Mesendoderm (in vitro differentiated cells): ENCODE results near the gene KLHL26.

Experiments
- DNase-seq: peaks from one replicate; pipeline ENCODE4 v3.0.0; 2013
- H2AK5ac ChIP-seq: 2 replicates; pipeline ENCODE4 v1.6.1; 2013; ENCODE audit warnings: low read length, inconsistent platforms
- H2BK120ac ChIP-seq: 2 replicates; pipeline ENCODE4 v1.6.1; 2013; ENCODE audit warnings: low read depth, mild to moderate bottlenecking, low read length, moderate library complexity, mixed read lengths
- H2BK15ac ChIP-seq: replicated peaks from 2 replicates; pipeline ENCODE4 v1.6.1; 2013; ENCODE audit warnings: low read depth, mild to moderate bottlenecking, moderate library complexity
- H2BK5ac ChIP-seq: 2 replicates; pipeline ENCODE4 v1.6.1; 2013; ENCODE audit warnings: low read length, inconsistent platforms
- H3K18ac ChIP-seq: 2 replicates; pipeline ENCODE4 v1.6.1; 2013; ENCODE audit warnings: mild to moderate bottlenecking, low read length, mixed read lengths
- H3K23ac ChIP-seq: one replicate; pipeline ENCODE4 v1.6.1; 2013; ENCODE audit warnings: low read length
- H3K27ac ChIP-seq: 2 replicates; pipeline ENCODE4 v1.5.1; 2013; ENCODE audit warnings: low read depth, mild to moderate bottlenecking, inconsistent platforms, low read length, moderate library complexity
- H3K27me3 ChIP-seq: 2 replicates; pipeline ENCODE4 v1.6.1; 2013; ENCODE audit warnings: low read length, control low read depth, mild to moderate bottlenecking, inconsistent platforms; ENCODE audit not compliant: insufficient read depth, poor library complexity
- H3K36me3 ChIP-seq: 2 replicates; pipeline ENCODE4 v1.6.1; 2013; ENCODE audit warnings: low read length, inconsistent platforms; ENCODE audit not compliant: control insufficient read depth, insufficient read depth
- H3K4ac ChIP-seq: one replicate; pipeline ENCODE4 v1.6.1; 2013; ENCODE audit warnings: low read depth, mild to moderate bottlenecking, low read length, moderate library complexity
- H3K4me1 ChIP-seq: 2 replicates; pipeline ENCODE4 v1.6.1; 2013; ENCODE audit warnings: low read depth, low read length, inconsistent platforms; ENCODE audit not compliant: control insufficient read depth
- H3K4me2 ChIP-seq: 2 replicates; pipeline ENCODE4 v1.6.1; 2013; ENCODE audit warnings: low read length
- H3K4me3 ChIP-seq: 2 replicates; pipeline ENCODE4 v1.5.1; 2013; ENCODE audit warnings: mild to moderate bottlenecking, low read length
- H3K56ac ChIP-seq: one replicate; pipeline ENCODE4 v1.6.1; 2013; ENCODE audit warnings: low read length
- H3K79me1 ChIP-seq: 2 replicates; pipeline ENCODE4 v1.6.1; 2013; ENCODE audit warnings: low read length, inconsistent platforms
- H3K79me2 ChIP-seq: 2 replicates; pipeline ENCODE4 v1.6.1; 2013; ENCODE audit warnings: mild to moderate bottlenecking, low read length; ENCODE audit not compliant: control insufficient read depth, insufficient read depth
- H3K9ac ChIP-seq: 2 replicates; pipeline ENCODE4 v1.6.1; 2013; ENCODE audit warnings: low read length, inconsistent platforms
- H4K5ac ChIP-seq: one replicate; pipeline ENCODE4 v1.6.1; 2013; ENCODE audit warnings: low read length
- H4K8ac ChIP-seq: one replicate; pipeline ENCODE4 v1.6.1; 2013; ENCODE audit warnings: low read depth, mild to moderate bottlenecking, control low read depth, low read length, moderate library complexity
- WGBS: extraction: QIAGEN DNeasy Blood & Tissue Kit; methylation state at CpG from one replicate; pipeline ENCODE4 v1.1.7; 2013; ENCODE audit warnings: low lambda C conversion rate, missing lambda C conversion rate; ENCODE audit not compliant: insufficient coverage; ENCODE audit errors: extremely low coverage; 5-methylcytosine and 5-hydroxymethylcytosine counted together

KLHL26 gene

DNA sequence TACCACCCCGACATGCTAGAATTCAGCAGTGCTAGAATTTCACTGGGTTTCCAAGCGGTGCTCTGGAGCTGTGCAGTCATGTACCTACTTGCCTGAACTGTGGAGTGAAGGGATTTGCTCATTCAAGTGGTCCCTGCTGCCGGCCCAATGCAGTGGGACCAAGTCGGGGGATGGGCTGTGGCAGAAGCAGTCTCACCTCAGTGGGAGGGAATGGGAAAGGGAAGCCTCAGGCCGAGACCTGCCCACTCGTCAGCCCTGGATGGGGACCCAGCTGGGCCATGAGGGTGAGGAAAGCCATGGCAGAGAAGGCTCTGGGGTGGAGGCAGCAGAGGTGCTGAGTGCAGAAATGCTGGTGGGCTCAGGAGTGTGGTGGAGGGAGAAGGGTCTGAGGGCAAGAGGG, 14.9 kb downstream of the KLHL26 start:
- H2BK120ac ChIP-seq = no peak overlapping the region
- H2BK5ac ChIP-seq = no peak overlapping the region
- H3K4me1 ChIP-seq = no peaks in the 10 kb centered on the region
- H3K27me3 ChIP-seq = no peaks in the 10 kb centered on the region
- no peak overlapping the region for H2AK5ac ChIP-seq
- H3K4me3 ChIP-seq = no peak overlapping the region
- no peak overlapping the region for H3K4ac ChIP-seq
- H3K9ac ChIP-seq = no peak overlapping the region
- no peaks in the 10 kb centered on the region for H3K36me3 ChIP-seq
- H3K79me2 ChIP-seq = no peaks in the 10 kb centered on the region
- H3K23ac ChIP-seq = no peak overlapping the region
- no peak overlapping the region for H3K27ac ChIP-seq
- no CpG with 5 or more reads among the region's 6 CpGs for WGBS
- H3K4me2 ChIP-seq = no peak overlapping the region
- no peak for DNase-seq
- no peak overlapping the region for H4K8ac ChIP-seq
- no peak overlapping the region for H2BK15ac ChIP-seq
- H3K56ac ChIP-seq = peak overlapping the region; percentile 34
- no peak overlapping the region for H3K18ac ChIP-seq
- no peaks in the 10 kb centered on the region for H3K79me1 ChIP-seq
- H4K5ac ChIP-seq = no peak overlapping the region

DNA sequence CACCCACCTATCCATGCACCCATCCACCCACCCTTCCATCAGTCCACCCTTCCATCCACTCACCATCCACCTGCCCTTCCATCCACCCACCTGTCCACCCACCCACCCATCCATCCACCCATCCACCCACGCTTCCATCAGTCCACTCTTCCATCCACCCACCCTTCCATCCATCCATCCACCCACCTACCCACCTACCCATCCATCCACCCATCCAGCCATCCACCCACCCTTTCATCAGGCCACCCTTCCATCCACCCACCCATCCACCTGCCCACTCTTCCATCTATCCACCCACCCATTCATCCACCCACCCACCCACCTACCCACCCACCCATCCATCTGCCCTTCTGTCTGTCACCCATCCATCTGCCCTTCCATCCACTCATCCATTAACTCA, 17.0 kb downstream of the KLHL26 start:
- H3K4me3 ChIP-seq = no peak overlapping the region

DNA sequence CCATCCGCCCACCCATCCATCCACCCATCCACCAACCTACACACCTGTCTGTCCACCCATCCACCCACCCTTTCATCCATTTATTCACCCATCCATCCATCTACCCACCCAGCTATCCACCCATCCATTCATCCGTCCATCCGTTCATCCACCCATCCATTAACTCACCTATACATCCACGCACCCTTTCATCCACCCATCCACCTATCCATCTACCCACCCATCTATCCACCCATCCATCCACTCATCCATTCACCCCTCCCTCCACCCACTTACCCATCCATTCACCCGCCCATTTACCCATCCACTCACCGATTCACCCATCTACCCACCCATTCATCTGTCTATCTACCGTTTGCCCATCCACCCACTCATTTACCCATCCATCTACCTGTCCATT, 17.6 kb downstream of the KLHL26 start:
- no peak overlapping the region for H3K56ac ChIP-seq
- no peaks in the 10 kb centered on the region for H3K4me1 ChIP-seq
- no peak overlapping the region for H3K4me2 ChIP-seq
- no peaks in the 10 kb centered on the region for H3K79me1 ChIP-seq
- H3K9ac ChIP-seq = no peak overlapping the region
- no peaks in the 10 kb centered on the region for H3K79me2 ChIP-seq
- no peak overlapping the region for H4K8ac ChIP-seq
- no peak for DNase-seq
- H4K5ac ChIP-seq = no peak overlapping the region
- H2BK5ac ChIP-seq = no peak overlapping the region
- no peak overlapping the region for H3K27ac ChIP-seq
- H2BK15ac ChIP-seq = no peak overlapping the region
- H3K23ac ChIP-seq = no peak overlapping the region
- H2BK120ac ChIP-seq = no peak overlapping the region
- 100% methylated on average over 1 of the region's 7 CpGs for WGBS
- no peaks in the 10 kb centered on the region for H3K36me3 ChIP-seq
- no peaks in the 10 kb centered on the region for H3K27me3 ChIP-seq
- no peak overlapping the region for H2AK5ac ChIP-seq
- H3K4ac ChIP-seq = no peak overlapping the region
- H3K4me3 ChIP-seq = no peak overlapping the region
- H3K18ac ChIP-seq = no peak overlapping the region

More for the DNA sequence above, 17.0 kb downstream of the KLHL26 start:
- H2AK5ac ChIP-seq = no peak overlapping the region
- no peak for DNase-seq
- WGBS = no CpG with 5 or more reads among the region's 1 CpG
- no peaks in the 10 kb centered on the region for H3K79me1 ChIP-seq
- H3K27ac ChIP-seq = no peak overlapping the region
- H3K36me3 ChIP-seq = no peaks in the 10 kb centered on the region
- H2BK120ac ChIP-seq = no peak overlapping the region
- H4K8ac ChIP-seq = no peak overlapping the region
- H3K9ac ChIP-seq = no peak overlapping the region
- no peak overlapping the region for H4K5ac ChIP-seq
- H3K4ac ChIP-seq = no peak overlapping the region
- H3K4me1 ChIP-seq = no peaks in the 10 kb centered on the region
- no peak overlapping the region for H3K23ac ChIP-seq
- no peak overlapping the region for H2BK15ac ChIP-seq
- no peak overlapping the region for H3K56ac ChIP-seq
- H3K18ac ChIP-seq = no peak overlapping the region
- no peaks in the 10 kb centered on the region for H3K27me3 ChIP-seq
- no peaks in the 10 kb centered on the region for H3K79me2 ChIP-seq
- no peak overlapping the region for H2BK5ac ChIP-seq
- H3K4me2 ChIP-seq = no peak overlapping the region

DNA sequence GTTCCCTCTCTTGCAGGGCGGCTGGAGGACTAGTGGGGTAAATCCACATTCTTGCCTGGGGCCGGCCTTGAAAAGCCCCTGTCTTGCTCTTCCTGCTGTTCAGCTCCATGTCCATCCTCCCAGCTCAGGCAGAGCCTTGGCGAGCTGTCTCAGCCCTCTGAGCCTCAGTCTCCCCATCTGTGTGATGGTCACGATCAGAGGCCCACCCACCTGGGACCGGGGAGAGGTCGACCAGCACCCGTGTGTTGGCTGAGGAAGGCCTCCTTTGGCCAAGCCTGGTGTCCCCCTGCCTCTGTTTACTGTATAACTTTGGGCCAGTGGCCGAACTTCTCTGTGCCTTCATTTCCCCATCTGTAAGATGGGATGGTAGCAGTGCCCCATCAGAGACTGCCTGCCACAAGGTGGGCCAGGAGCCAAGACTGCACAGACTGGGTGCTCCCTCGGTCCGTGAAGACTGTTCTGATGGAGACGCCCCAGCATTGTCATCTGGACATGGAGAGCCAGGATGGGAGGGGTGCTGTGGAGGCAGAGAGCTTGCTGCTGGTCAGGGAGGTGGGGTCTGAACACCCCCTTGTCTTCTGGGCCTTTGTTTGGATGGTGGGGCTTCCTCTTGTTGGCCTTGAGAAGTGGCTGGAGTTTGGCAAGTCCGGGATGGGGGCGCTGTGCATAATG, 18.5 kb downstream of the KLHL26 start:
- no peak overlapping the region for H2AK5ac ChIP-seq
- no peak overlapping the region for H3K23ac ChIP-seq
- no peak overlapping the region for H4K5ac ChIP-seq
- H3K4ac ChIP-seq = no peak overlapping the region
- no peak overlapping the region for H3K9ac ChIP-seq
- no peak overlapping the region for H3K18ac ChIP-seq
- H2BK15ac ChIP-seq = no peak overlapping the region
- H4K8ac ChIP-seq = no peak overlapping the region
- H3K36me3 ChIP-seq = no peaks in the 10 kb centered on the region
- no peaks in the 10 kb centered on the region for H3K79me1 ChIP-seq
- H2BK120ac ChIP-seq = no peak overlapping the region
- WGBS = no CpG with 5 or more reads among the region's 13 CpGs
- H2BK5ac ChIP-seq = no peak overlapping the region
- no peak for DNase-seq
- no peak overlapping the region for H3K56ac ChIP-seq
- no peak overlapping the region for H3K4me2 ChIP-seq
- no peaks in the 10 kb centered on the region for H3K27me3 ChIP-seq
- no peaks in the 10 kb centered on the region for H3K4me1 ChIP-seq
- no peak overlapping the region for H3K27ac ChIP-seq
- no peaks in the 10 kb centered on the region for H3K79me2 ChIP-seq
- H3K4me3 ChIP-seq = no peak overlapping the region

DNA sequence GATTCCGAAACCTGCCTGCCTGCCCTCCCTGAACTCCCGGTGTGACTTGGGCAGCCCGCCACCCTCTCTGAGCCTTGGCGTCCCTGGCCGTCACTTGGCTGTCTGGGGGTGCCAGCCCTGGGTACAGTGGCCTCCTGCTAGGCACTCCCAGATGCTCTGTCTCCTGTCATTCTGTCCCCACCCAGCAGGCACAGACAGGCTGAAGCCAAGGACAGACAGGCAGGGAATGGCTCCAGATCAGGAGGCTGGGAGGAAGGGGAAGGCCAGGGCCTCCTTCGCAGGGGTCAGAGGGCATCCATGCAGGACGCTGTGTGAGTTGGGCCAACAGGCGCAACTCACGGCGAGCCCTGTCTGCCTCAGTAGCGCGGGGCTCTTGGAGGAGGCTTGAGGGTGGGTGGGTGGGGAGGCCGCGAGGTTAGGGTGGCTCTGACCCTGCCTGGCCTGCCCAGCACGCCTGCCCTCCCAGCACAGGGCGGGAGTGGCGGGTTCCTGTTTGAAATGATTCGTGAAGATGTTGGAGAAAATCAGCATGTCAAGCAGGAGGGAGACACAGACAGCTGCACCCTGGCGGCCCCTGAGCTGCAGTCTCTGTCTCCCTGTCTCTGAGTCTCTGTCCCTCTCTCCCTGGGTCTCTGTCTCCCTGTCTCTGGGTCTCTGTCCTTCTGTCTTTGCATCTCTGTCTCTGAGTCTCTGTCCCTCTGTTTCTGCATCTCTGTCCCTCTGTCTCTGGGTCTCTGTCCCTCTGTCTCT, 19.7 kb downstream of the KLHL26 start:
- Histone ChIP-seq H3K23ac (no peak overlapping the region), H4K5ac (no peak overlapping the region), H2BK15ac (no peak overlapping the region), H3K79me1 (no peaks in the 10 kb centered on the region), H3K56ac (no peak overlapping the region), H3K4me1 (no peaks in the 10 kb centered on the region), H3K4ac (no peak overlapping the region), H3K79me2 (no peaks in the 10 kb centered on the region), H3K4me3 (no peak overlapping the region), H3K27ac (no peak overlapping the region), H2BK120ac (no peak overlapping the region), H2AK5ac (no peak overlapping the region), H3K36me3 (no peaks in the 10 kb centered on the region), H3K27me3 (no peaks in the 10 kb centered on the region), H4K8ac (no peak overlapping the region), H3K9ac (no peak overlapping the region), H3K18ac (no peak overlapping the region), H2BK5ac (no peak overlapping the region), H3K4me2 (no peak overlapping the region)
- no peak for DNase-seq
- no CpG with 5 or more reads among the region's 19 CpGs for WGBS
